GM19043 (cell line): Measurements from ENCODE around the gene C2orf74.
A peak's percentile ranks its signal among the peaks of the same experiment; 100 is the strongest.
"Not testable (repeated sequence)": the region's sequence is repeated elsewhere in the genome, so short reads cannot be mapped to it uniquely, and the experiment has no call there.

Experiments used
- ATAC-seq: cut with Tn5 transposase; IDR thresholded peaks from one replicate; pipeline ENCODE4 v1.9.1; 2021; ENCODE audit warnings: low read depth; ENCODE audit not compliant: unreplicated experiment

C2orf74 gene

GRCh38 chr2:61172671-61173070, 10.7 kb downstream of the C2orf74 start:
- no peak for ATAC-seq

- no peak for ATAC-seq
Measured at GRCh38 chr2:61173116-61173515, 11.1 kb downstream of the C2orf74 start.

GRCh38 chr2:61175036-61175435, 13.0 kb downstream of the C2orf74 start:
- no peak for ATAC-seq

GRCh38 chr2:61176755-61177726, 15.1 kb downstream of the C2orf74 start:
- peak; percentile 71 for ATAC-seq

GRCh38 chr2:61177727-61178549, 15.9 kb downstream of the C2orf74 start:
- peak; percentile 23 for ATAC-seq

- no peak for ATAC-seq
Measured at GRCh38 chr2:61178603-61179545, 16.9 kb downstream of the C2orf74 start.

- no peak for ATAC-seq
Measured at GRCh38 chr2:61179701-61180639, 18.0 kb downstream of the C2orf74 start.

- ATAC-seq: no peak
Measured at GRCh38 chr2:61180686-61181085, 18.7 kb downstream of the C2orf74 start.

GRCh38 chr2:61181382-61182058, 19.5 kb downstream of the C2orf74 start:
- ATAC-seq: no peak

GRCh38 chr2:61182059-61182383, 20.0 kb downstream of the C2orf74 start:
- no peak for ATAC-seq

- no peak for ATAC-seq
Measured at GRCh38 chr2:61183795-61184194, 21.8 kb downstream of the C2orf74 start.

GRCh38 chr2:61184263-61184662, 22.3 kb downstream of the C2orf74 start:
- no peak for ATAC-seq

GRCh38 chr2:61185231-61185728, 23.3 kb downstream of the C2orf74 start:
- no peak for ATAC-seq

- no peak for ATAC-seq
Measured at GRCh38 chr2:61187085-61187484, 25.1 kb downstream of the C2orf74 start.

GRCh38 chr2:61193670-61194561, 31.9 kb downstream of the C2orf74 start:
- ATAC-seq: no peak

GRCh38 chr2:61194646-61195045, 32.7 kb downstream of the C2orf74 start:
- ATAC-seq: not testable (repeated sequence)

GRCh38 chr2:61196671-61197070, 34.7 kb downstream of the C2orf74 start:
- no peak for ATAC-seq

GRCh38 chr2:61205132-61205531, 43.1 kb downstream of the C2orf74 start:
- no peak for ATAC-seq
